ENCODE results near the gene PPP6R2.

- no peak for TF ChIP-seq EZH2phosphoT487 (IDR thresholded peaks at IDR 0.05; ENCODE audit: borderline replicate concordance)
- TF ChIP-seq CTCF (conservative IDR thresholded peaks at IDR 0.05; ENCODE audit: low read length) = no peak
Measured at GRCh38 chr22:50488886-50489285, 145.8 kb downstream of the PPP6R2 start.

Measured in Loucy (cell line).